Neuronal stem cell (in vitro differentiated cells): ENCODE data around the gene EDA2R.

Experiments used
- DNase-seq: peaks from one replicate; pipeline ENCODE4 v3.0.0-alpha.2; 2013; ENCODE audit warnings: low spot score
- H2AFZ ChIP-seq: one replicate; pipeline ENCODE4 v1.6.1; 2013; ENCODE audit warnings: mild to moderate bottlenecking, low read length, inconsistent platforms
- H2AK5ac ChIP-seq: 2 replicates; pipeline ENCODE4 v1.6.1; 2013; ENCODE audit warnings: low read depth, mild to moderate bottlenecking, inconsistent platforms, low read length, moderate library complexity, mixed read lengths
- H2BK120ac ChIP-seq: 2 replicates; pipeline ENCODE4 v1.6.1; 2013; ENCODE audit warnings: low read depth, mild to moderate bottlenecking, inconsistent platforms, low read length, moderate library complexity, mixed read lengths
- H2BK12ac ChIP-seq: one replicate; pipeline ENCODE4 v1.6.1; 2013; ENCODE audit warnings: low read length, inconsistent platforms
- H2BK15ac ChIP-seq: 2 replicates; pipeline ENCODE4 v1.6.1; 2013; ENCODE audit warnings: mild to moderate bottlenecking, low read length, inconsistent platforms, mixed read lengths
- H2BK5ac ChIP-seq: one replicate; pipeline ENCODE4 v1.6.1; 2013; ENCODE audit warnings: inconsistent platforms, mild to moderate bottlenecking, low read length, moderate library complexity
- H3K14ac ChIP-seq: one replicate; pipeline ENCODE4 v1.6.1; 2013; ENCODE audit warnings: low read length, inconsistent platforms
- H3K18ac ChIP-seq: 2 replicates; pipeline ENCODE4 v1.6.1; 2013; ENCODE audit warnings: low read length, inconsistent platforms
- H3K23ac ChIP-seq: 2 replicates; pipeline ENCODE4 v1.6.1; 2013; ENCODE audit warnings: low read depth, mild to moderate bottlenecking, mixed read lengths, low read length, inconsistent platforms; ENCODE audit not compliant: poor library complexity
- H3K27ac ChIP-seq: replicated peaks from 3 replicates; pipeline ENCODE4 v1.5.1; 2013; ENCODE audit warnings: low read length, inconsistent platforms
- H3K27me3 ChIP-seq, 3 experiments: 2 replicates each; pipeline ENCODE4 v1.6.1; 2013; ENCODE audit warnings: low read length in 3 of 3, mild to moderate bottlenecking in 2 of 3, inconsistent platforms in 1 of 3, low read depth in 1 of 3, mixed read lengths in 1 of 3, moderate library complexity in 1 of 3; ENCODE audit not compliant: control insufficient read depth in 3 of 3, insufficient read depth in 3 of 3
- H3K36me3 ChIP-seq, 2 donors: replicated peaks in 1 of 2; 2 replicates each; pipeline ENCODE4 v1.6.1; 2013; ENCODE audit warnings: low read length in 2 of 2; ENCODE audit not compliant: control insufficient read depth in 2 of 2, insufficient read depth in 2 of 2
- H3K4ac ChIP-seq: 2 replicates; pipeline ENCODE4 v1.6.1; 2013; ENCODE audit warnings: inconsistent platforms, mild to moderate bottlenecking, low read length, moderate library complexity
- H3K4me1 ChIP-seq, 2 donors: 1 replicate in 1 of 2; 2 replicates in 1 of 2; pipeline ENCODE4 v1.6.1; 2013; ENCODE audit warnings: low read length in 2 of 2, low read depth in 1 of 2; ENCODE audit not compliant: control insufficient read depth in 2 of 2, insufficient read depth in 1 of 2
- H3K4me2 ChIP-seq: one replicate; pipeline ENCODE4 v1.6.1; 2013; ENCODE audit warnings: mild to moderate bottlenecking, low read length, inconsistent platforms; ENCODE audit not compliant: insufficient read depth, poor library complexity, severe bottlenecking
- H3K4me3 ChIP-seq, 2 donors: 2 replicates each; pipeline ENCODE4 v1.5.1; 2013; ENCODE audit warnings: low read length in 2 of 2, mild to moderate bottlenecking in 2 of 2, inconsistent platforms in 1 of 2, moderate library complexity in 1 of 2
- H3K79me1 ChIP-seq: one replicate; pipeline ENCODE4 v1.6.1; 2013; ENCODE audit warnings: low read depth, mild to moderate bottlenecking, inconsistent platforms, low read length, moderate library complexity
- H3K9ac ChIP-seq: one replicate; pipeline ENCODE4 v1.6.1; 2013; ENCODE audit warnings: mild to moderate bottlenecking, low read depth, low read length, inconsistent platforms; ENCODE audit not compliant: poor library complexity
- H3K9me3 ChIP-seq, 2 donors: replicated peaks in 1 of 2; 2 replicates each; pipeline versions ENCODE3 to v1.6.1; 2013; ENCODE audit warnings: low read length in 2 of 2, mild to moderate bottlenecking in 2 of 2, inconsistent platforms in 1 of 2, low read depth in 1 of 2, mixed read lengths in 1 of 2, moderate library complexity in 1 of 2; ENCODE audit not compliant: control insufficient read depth in 2 of 2, insufficient read depth in 1 of 2
- H4K8ac ChIP-seq: one replicate; pipeline ENCODE4 v1.6.1; 2013; ENCODE audit warnings: low read depth, mild to moderate bottlenecking, inconsistent platforms, low read length, moderate library complexity
- H4K91ac ChIP-seq: one replicate; pipeline ENCODE4 v1.6.1; 2013; ENCODE audit warnings: low read length, low read depth, mild to moderate bottlenecking, inconsistent platforms; ENCODE audit not compliant: poor library complexity
- WGBS, 2 donors: extraction: QIAGEN DNeasy Blood & Tissue Kit; methylation state at CpG; one replicate each; pipeline ENCODE4 v1.1.7; 2013; ENCODE audit warnings: missing lambda C conversion rate in 2 of 2, mixed read lengths in 1 of 2; ENCODE audit not compliant: insufficient read length in 2 of 2, insufficient replicate concordance in 1 of 2; ENCODE audit errors: extremely low coverage in 2 of 2; 5-methylcytosine and 5-hydroxymethylcytosine counted together

Gene EDA2R

GRCh38 chrX:66676990-66677389, 38.1 kb upstream of the EDA2R start:
- Histone ChIP-seq H3K9ac (no peak overlapping the region), H3K9me3 (no peaks in the 10 kb centered on the region), H2BK5ac (no peak overlapping the region), H2BK120ac (no peak overlapping the region), H3K4me1 (no peaks in the 10 kb centered on the region), H2BK12ac (no peak overlapping the region), H4K91ac (no peak overlapping the region), H3K23ac (no peak overlapping the region), H3K4me3 (no peak overlapping the region), H3K79me1 (no peaks in the 10 kb centered on the region), H3K36me3 (no peaks in the 10 kb centered on the region), H2AFZ (no peak overlapping the region), H3K27ac (no peak overlapping the region), H3K18ac (no peak overlapping the region), H3K27me3 (no peaks in the 10 kb centered on the region), H3K14ac (no peak overlapping the region), H3K4ac (no peak overlapping the region), H2BK15ac (no peak overlapping the region), H3K4me2 (no peak overlapping the region), H2AK5ac (no peak overlapping the region), H4K8ac (no peak overlapping the region)
- no CpG with 5 or more reads among the region's 2 CpGs for WGBS, 2 donors
- no peak for DNase-seq

- H3K18ac ChIP-seq = no peak overlapping the region
- no peaks in the 10 kb centered on the region for H3K4me1 ChIP-seq
- no peak overlapping the region for H2BK15ac ChIP-seq
- no peak overlapping the region for H2BK120ac ChIP-seq
- H2BK5ac ChIP-seq = no peak overlapping the region
- WGBS, 2 donors = no CpG with 5 or more reads among the region's 1 CpG
- H3K27ac ChIP-seq = no peak overlapping the region
- no peak overlapping the region for H3K23ac ChIP-seq
- H3K79me1 ChIP-seq = no peaks in the 10 kb centered on the region
- no peaks in the 10 kb centered on the region for H3K9me3 ChIP-seq
- H4K8ac ChIP-seq = no peak overlapping the region
- H3K4me2 ChIP-seq = no peak overlapping the region
- no peak overlapping the region for H3K14ac ChIP-seq
- H3K4me3 ChIP-seq = no peak overlapping the region
- H3K36me3 ChIP-seq = no peaks in the 10 kb centered on the region
- H4K91ac ChIP-seq = no peak overlapping the region
- H3K9ac ChIP-seq = no peak overlapping the region
- H2AK5ac ChIP-seq = no peak overlapping the region
- H2BK12ac ChIP-seq = no peak overlapping the region
- no peak overlapping the region for H3K4ac ChIP-seq
- no peaks in the 10 kb centered on the region for H3K27me3 ChIP-seq
- DNase-seq = no peak
- H2AFZ ChIP-seq = no peak overlapping the region
These were observed 37.5 kb upstream of the EDA2R start for GRCh38 chrX:66676413-66676812.

- no peak overlapping the region for H2BK12ac ChIP-seq
- H4K91ac ChIP-seq = no peak overlapping the region
- no peaks in the 10 kb centered on the region for H3K79me1 ChIP-seq
- no peaks in the 10 kb centered on the region for H3K4me1 ChIP-seq
- no peak overlapping the region for H2BK120ac ChIP-seq
- H3K27me3 ChIP-seq = no peaks in the 10 kb centered on the region
- H3K23ac ChIP-seq = no peak overlapping the region
- H3K4me2 ChIP-seq = no peak overlapping the region
- no peak overlapping the region for H2AK5ac ChIP-seq
- H3K9me3 ChIP-seq = no peaks in the 10 kb centered on the region
- no peak overlapping the region for H3K14ac ChIP-seq
- H3K9ac ChIP-seq = no peak overlapping the region
- no peak overlapping the region for H4K8ac ChIP-seq
- no peak overlapping the region for H3K18ac ChIP-seq
- DNase-seq = no peak
- H3K36me3 ChIP-seq = no peaks in the 10 kb centered on the region
- H2BK5ac ChIP-seq = no peak overlapping the region
- H2AFZ ChIP-seq = no peak overlapping the region
- no peak overlapping the region for H3K4ac ChIP-seq
- no CpG with 5 or more reads among the region's 1 CpG for WGBS, 2 donors
- H3K27ac ChIP-seq = no peak overlapping the region
- no peak overlapping the region for H2BK15ac ChIP-seq
- no peak overlapping the region for H3K4me3 ChIP-seq
These were observed 36.7 kb upstream of the EDA2R start for GRCh38 chrX:66675541-66675940.

GRCh38 chrX:66674506-66674905, 35.6 kb upstream of the EDA2R start:
- Histone ChIP-seq H3K27ac (no peak overlapping the region), H3K27me3 (no peaks in the 10 kb centered on the region), H3K4me1 (no peaks in the 10 kb centered on the region), H2AFZ (no peak overlapping the region), H3K4me3 (no peak overlapping the region), H2BK15ac (no peak overlapping the region), H3K14ac (no peak overlapping the region), H3K79me1 (no peaks in the 10 kb centered on the region), H3K9me3 (no peaks in the 10 kb centered on the region), H2BK12ac (no peak overlapping the region), H3K4ac (no peak overlapping the region), H4K91ac (no peak overlapping the region), H2AK5ac (no peak overlapping the region), H4K8ac (no peak overlapping the region), H3K9ac (no peak overlapping the region), H2BK5ac (no peak overlapping the region), H3K23ac (no peak overlapping the region), H3K36me3 (no peaks in the 10 kb centered on the region), H2BK120ac (no peak overlapping the region), H3K4me2 (no peak overlapping the region), H3K18ac (no peak overlapping the region)
- WGBS, 2 donors = no CpG with 5 or more reads among the region's 2 CpGs
- DNase-seq = no peak
